ENCODE measurements around the gene TMEM128.
"Not testable (repeated sequence)": the region's sequence is repeated elsewhere in the genome, so short reads cannot be mapped to it uniquely, and the experiment has no call there.

TMEM128 gene

DNA sequence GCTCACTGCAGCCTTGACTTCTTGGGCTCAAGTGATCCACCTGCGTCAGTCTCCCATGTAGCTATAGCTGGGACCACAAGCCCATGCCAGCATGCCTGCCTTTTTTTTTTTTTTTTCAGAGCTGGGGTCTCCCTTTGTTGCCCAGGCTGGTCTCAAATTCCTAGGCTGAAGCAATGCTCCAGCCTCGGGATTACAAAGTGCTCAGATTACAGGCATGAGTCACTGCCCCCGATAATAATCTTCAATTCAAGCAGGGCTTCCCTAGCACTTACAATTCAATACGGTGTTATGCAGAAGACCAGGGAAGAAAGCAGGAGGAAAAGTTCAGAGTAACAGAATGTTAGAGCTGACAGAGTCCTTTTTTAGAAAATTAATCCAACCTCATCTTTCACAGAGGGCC is 47.4 kb downstream of the TMEM128 start:
- no peaks in the 10 kb centered on the region for H3K36me3 ChIP-seq (replicated peaks)
- no peaks in the 10 kb centered on the region for H3K27me3 ChIP-seq (replicated peaks)
- H3K4me3 ChIP-seq (ENCODE audit: low read depth, low read length) = no peak overlapping the region
- in situ Hi-C loops (cut with HindIII; ENCODE audit: low pct_ligation_motif_present, low sequenced_read_pairs) = no loop called here
- no peak overlapping the region for H3K27ac ChIP-seq
- TF ChIP-seq, protein P1, sequence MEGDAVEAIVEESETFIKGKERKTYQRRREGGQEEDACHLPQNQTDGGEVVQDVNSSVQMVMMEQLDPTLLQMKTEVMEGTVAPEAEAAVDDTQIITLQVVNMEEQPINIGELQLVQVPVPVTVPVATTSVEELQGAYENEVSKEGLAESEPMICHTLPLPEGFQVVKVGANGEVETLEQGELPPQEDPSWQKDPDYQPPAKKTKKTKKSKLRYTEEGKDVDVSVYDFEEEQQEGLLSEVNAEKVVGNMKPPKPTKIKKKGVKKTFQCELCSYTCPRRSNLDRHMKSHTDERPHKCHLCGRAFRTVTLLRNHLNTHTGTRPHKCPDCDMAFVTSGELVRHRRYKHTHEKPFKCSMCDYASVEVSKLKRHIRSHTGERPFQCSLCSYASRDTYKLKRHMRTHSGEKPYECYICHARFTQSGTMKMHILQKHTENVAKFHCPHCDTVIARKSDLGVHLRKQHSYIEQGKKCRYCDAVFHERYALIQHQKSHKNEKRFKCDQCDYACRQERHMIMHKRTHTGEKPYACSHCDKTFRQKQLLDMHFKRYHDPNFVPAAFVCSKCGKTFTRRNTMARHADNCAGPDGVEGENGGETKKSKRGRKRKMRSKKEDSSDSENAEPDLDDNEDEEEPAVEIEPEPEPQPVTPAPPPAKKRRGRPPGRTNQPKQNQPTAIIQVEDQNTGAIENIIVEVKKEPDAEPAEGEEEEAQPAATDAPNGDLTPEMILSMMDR (IDR thresholded peaks at IDR 0.05; ENCODE audit: low read depth, low read length, missing control alignments) = no peak
- no peak for DNase-seq

- TF ChIP-seq, protein P1 (IDR thresholded peaks at IDR 0.05; ENCODE audit: low read depth, low read length, missing control alignments) = no peak
- no peak overlapping the region for H3K27ac ChIP-seq
- no peaks in the 10 kb centered on the region for H3K27me3 ChIP-seq (replicated peaks)
- DNase-seq = no peak
- no peaks in the 10 kb centered on the region for H3K36me3 ChIP-seq (replicated peaks)
- in situ Hi-C loops (cut with HindIII; ENCODE audit: low pct_ligation_motif_present, low sequenced_read_pairs) = no loop called here
- no peak overlapping the region for H3K4me3 ChIP-seq (ENCODE audit: low read depth, low read length)
Measured at GRCh38 chr4:4195354-4195753, 52.7 kb downstream of the TMEM128 start.

GRCh38 chr4:4188557-4188956 is 59.5 kb downstream of the TMEM128 start:
- H3K4me3 ChIP-seq (ENCODE audit: low read depth, low read length); H3K27ac ChIP-seq; in situ Hi-C loops (cut with HindIII; ENCODE audit: low pct_ligation_motif_present, low sequenced_read_pairs); H3K27me3 ChIP-seq (replicated peaks); H3K36me3 ChIP-seq (replicated peaks); DNase-seq: not testable (repeated sequence)

All from brain microvascular endothelial cell (primary cell).